Left lobe of liver (tissue), 2 donors: ENCODE measurements around the gene ANKS3. TPM values are rescaled to one million over a fixed set of nuclear protein-coding genes. Genes with fewer than 3 reads are reported as not detected.

ENCODE experiments used
- ATAC-seq: fragments of 200-7000 bp; cut with Tn5 transposase; one replicate; pipeline ENCODE4 v1.9.1; 2020; ENCODE audit warnings: mild to moderate bottlenecking, moderate library complexity
- DNase-seq: peaks from one replicate; pipeline ENCODE4 v3.0.0-alpha.2; 2020; ENCODE audit warnings: low spot score
- total RNA-seq: library from RNA; stranded (reverse); gene quantifications from one replicate; pipeline ENCODE4 v1.2.1, GENCODE V29; 2021
- donor health status: DM: no; HTN: no; CAD: no; lungs with moderate emphysema.
- donor health status: DM: no; HTN: yes; CAD: no.

Gene ANKS3
- total RNA-seq, 1 donor from 2014 or later, result 10.6 TPM

- DNase-seq (peak; percentile 82), ATAC-seq (peak; percentile 36)
Measured at GRCh38 chr16:4675864-4676786, 57.9 kb downstream of the ANKS3 start.

- no peak for DNase-seq
- ATAC-seq, result no peak
Measured at GRCh38 chr16:4674926-4675530, 59.0 kb downstream of the ANKS3 start.

GRCh38 chr16:4673387-4674046, 60.6 kb downstream of the ANKS3 start:
- DNase-seq, result no peak
- ATAC-seq, result no peak

DNA sequence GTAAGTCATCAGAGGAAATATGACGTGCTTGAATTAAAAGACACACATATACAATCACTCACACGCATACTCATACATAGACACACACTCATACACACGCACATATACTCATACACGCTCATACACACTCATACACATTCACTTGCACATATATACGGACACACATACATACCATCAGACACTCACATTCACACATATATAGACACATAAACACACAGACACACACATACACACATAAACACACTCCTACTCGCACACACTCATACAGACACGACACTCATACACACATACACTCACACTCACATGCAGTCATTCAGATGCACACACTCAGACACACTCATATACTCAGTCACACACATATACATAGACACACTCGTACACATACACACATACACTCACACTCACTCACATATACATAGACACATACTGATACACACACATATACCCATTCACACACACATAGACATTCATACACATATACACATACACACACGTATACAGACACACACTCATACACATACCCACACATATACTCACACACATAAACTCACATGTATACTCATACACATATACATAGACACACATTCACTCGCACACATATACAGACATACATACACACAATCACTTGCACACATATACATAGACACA, 65.6 kb downstream of the ANKS3 start:
- ATAC-seq (no peak), DNase-seq (no peak)

GRCh38 chr16:4667203-4667963, 66.7 kb downstream of the ANKS3 start:
- no peak for DNase-seq

DNA sequence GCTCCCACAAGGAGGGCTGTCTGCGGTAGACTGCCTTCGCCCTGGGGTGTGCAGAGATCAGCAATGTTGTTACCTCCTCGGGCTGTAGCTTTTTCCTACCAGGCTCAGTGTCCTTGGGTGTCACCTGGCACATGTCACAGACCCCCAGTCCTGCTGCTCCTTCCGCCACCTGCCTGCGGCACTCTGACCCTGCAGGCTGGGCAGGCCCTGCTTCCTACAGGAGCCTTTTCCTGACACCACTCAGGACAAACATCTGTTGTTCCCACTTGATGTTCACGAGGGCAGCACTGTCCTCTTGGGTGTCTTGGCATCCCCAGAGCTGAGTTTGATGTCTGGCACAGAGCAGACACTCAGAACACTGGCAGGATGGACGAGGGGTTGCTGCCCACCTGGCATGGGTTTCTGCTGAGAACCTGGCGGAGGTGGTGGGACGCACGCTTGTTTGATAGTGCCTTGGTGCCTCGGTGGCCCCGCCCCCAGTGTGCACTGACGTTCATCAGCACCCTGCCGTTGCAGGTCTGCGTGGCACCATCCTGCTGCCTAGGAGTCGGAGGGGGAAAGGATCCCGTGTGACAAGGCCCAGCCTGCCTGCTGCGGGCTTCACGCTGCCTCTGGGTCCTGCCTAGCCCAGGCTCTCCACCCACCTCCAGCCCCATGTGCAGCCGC, 67.4 kb downstream of the ANKS3 start:
- DNase-seq, result no peak
- ATAC-seq, result no peak

More at GRCh38 chr16:4667203-4667963, 66.7 kb downstream of the ANKS3 start:
- ATAC-seq, result no peak

GRCh38 chr16:4664538-4665418, 69.3 kb downstream of the ANKS3 start:
- DNase-seq, result peak; percentile 95
- peak; percentile 73 for ATAC-seq

DNA sequence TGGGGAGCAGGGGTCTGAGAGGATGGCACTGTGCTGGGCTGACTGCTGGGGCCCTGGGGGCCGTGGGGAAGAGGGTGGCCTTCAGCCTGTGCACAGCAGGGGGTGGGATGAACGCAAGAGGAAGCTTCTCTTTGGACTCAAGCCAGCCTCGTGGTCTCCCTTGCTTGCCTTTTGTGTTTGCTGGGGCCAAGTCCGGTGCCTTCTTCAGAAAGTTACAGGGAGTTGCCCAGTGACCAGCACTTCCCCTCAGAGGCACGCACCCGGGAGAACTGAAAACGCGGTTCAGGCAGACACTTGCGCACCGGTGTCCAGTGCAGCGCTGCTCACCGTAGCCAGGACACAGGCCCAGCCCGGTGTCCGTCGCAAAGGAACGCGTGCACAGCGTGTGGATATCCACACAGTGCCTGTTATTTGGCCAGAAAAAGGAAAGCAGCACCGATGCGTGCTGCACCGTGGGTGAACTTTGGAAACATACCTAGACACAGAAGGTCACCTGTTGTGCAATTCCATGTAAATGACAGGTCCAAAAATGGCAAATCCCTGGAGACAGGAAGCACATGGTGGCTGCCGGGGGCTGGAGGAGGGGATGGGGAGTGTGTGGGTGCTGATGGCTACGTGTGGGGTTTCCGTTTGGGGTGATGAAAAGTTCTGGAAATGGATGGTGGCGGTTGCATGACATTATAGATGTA, 70.2 kb downstream of the ANKS3 start:
- DNase-seq (peak; percentile 96), ATAC-seq (peak; percentile 69)

DNA sequence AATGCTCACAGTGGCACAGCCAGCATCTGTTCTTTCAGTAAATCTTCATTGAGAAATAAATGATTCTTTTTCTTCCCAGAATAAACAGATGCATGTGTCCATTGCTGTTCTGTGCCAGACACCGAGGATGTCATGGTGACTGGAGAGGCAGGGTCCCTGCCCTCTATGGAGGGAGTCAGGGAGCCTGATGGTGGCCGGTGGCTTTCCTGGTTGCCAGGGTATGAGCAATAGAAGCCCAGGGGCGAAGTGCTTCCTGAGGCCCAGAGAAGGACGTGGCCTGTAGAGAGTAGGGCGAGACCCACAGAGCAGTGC, 70.7 kb downstream of the ANKS3 start:
- DNase-seq (no peak), ATAC-seq (no peak)

DNA sequence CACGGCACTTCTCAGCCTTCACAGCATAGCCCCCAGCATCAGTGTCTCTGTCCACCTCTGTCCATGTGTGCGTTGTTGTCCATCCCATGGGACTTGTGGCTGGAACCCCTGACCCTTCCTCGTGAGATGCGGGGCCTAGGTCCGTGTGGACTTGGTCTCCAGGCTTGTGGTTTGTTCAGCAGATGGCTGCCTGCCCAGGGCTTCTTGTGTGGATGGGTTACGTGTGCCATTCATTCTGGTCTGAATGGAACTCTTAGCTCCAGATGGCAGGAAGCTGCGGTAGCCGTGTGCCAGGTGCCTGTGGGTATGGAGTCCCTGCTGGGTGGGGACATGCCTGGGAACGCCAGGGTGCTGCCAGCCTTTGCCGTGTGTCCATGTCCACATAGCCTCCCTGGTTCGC, 72.4 kb downstream of the ANKS3 start:
- no peak for ATAC-seq
- no peak for DNase-seq

DNA sequence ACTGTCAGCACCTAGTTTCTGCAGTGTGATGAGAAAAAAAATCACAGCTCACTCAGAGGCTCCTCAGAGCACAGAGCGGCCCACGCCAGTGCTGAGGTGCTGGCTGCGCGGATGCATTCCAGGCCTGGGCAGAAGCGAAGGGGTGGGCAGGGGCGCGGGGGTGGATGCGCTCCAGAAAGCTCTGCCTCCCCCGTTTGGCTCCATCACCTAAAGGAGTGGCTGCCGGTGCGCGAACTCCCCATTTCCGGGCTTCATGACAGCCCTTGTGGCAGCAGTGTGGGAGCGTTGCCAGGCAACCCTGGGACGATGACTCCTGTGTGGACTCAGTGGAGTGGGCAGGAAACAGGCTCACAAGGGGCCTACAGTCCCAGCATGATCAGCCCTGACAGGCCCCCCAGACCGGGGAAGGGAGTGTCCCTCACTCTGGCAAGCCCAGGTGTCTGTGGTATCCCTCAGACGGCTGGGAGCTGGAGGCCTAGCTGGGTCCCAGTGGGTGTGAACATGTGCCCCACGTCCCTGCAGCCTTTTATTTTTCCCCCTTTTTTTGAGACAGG, 73.5 kb downstream of the ANKS3 start:
- DNase-seq, result no peak
- ATAC-seq, result no peak

GRCh38 chr16:4659363-4660353, 74.4 kb downstream of the ANKS3 start:
- DNase-seq (no peak), ATAC-seq (no peak)

DNA sequence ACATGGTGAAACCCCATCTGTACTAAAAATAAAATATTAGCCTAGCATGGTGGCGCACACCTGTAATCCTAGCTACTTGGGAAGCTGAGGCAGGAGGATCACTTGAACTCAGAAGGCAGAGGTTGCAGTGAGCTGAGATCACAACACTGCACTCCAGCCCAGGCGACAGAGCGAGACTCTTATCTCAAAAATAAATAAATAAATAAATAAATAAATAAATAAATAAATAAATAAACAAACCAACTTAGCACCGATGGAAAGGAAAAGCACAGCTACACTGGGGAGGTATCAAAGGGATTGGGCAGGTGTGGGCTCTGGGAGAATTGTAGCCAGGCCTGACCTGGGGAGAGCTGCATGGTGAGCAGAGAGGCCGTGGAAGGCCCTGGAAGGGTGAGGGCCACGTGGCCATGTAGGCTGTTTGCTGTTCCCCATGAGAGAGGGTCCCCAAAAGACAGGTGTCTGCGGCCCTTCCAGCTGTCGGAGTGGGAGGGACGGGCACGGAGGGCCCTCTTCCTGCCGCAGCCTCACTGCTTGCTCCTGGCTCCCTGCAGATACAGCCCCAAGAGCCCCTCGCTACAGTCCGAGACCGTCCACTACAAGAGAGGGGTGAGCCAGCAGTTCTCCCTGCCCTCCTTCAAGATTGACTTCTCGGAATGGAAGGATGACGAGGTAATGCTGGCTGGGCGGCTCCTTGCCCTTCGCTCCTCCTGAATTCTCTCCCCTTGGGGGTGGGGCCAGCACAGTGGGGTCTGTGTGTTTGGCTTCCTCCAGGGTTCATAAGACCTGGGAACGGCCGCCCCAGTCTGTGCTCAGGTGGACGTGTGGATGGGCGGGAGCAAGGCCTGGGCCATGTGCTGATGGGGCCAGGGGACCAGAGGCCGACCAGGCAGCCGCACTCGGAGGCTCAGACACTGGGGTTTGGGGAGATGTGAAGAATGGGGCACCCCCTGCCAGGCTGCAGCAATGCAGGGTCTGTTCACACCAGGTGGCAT, 77.1 kb downstream of the ANKS3 start:
- DNase-seq, result no peak

DNA sequence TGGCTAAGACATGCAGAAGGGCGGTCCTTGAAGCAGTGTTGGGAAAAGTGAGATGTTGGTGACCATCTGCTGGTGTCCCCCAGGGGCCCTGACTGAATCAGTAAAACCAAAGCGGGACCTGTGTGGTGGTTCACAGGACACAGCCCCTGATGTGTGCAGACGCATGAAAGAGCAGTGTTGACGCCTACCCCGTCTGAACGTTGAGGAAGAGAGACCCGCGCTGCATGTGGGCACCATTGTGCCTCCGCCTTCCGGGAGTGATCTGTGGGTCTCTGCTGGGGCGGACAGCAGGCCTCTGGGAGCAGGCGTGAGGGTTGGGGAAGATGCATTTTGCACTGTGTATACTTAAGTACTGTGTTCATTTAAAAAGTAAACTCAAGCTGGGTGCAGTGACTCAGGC, 77.8 kb downstream of the ANKS3 start:
- no peak for DNase-seq
- ATAC-seq, result no peak

More for the DNA sequence above, 77.1 kb downstream of the ANKS3 start:
- no peak for ATAC-seq

- DNase-seq, result no peak
- no peak for ATAC-seq
Measured at GRCh38 chr16:4655801-4656200, 78.3 kb downstream of the ANKS3 start.
